ENCODE data around the gene BPIFB1.

DNA sequence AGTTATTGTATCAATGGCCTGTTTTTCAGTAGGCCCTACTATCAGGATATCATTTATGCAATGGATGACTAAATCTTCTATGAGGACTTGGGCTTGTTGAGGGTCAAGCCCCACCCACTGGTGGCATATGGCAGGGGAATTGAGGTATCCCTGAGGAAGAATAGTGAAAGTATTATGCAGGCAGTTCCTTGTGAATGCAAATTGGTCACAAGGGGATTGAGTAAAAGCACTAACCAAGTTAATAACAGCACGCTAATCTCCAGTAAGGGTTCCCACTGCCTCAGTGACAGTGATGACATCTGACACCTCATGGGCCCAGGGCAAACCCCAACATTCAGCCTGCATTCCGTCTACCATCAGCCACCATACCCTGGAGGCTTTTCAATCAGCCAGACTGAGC lies 32.3 kb upstream of the BPIFB1 start:
- TF ChIP-seq BHLHE40 (IDR thresholded peaks at IDR 0.05; ENCODE audit: borderline replicate concordance) (no peak), ELF4 (IDR thresholded peaks at IDR 0.05) (no peak), FOXK2 (IDR thresholded peaks at IDR 0.05) (no peak), ZNF384 (IDR thresholded peaks at IDR 0.05) (no peak), SP1 (IDR thresholded peaks at IDR 0.05) (no peak), FOXA1 (IDR thresholded peaks at IDR 0.05) (no peak), NFRKB (IDR thresholded peaks at IDR 0.05) (no peak), CTBP1 (IDR thresholded peaks at IDR 0.05; ENCODE audit: borderline replicate concordance) (no peak), FOXM1 (IDR thresholded peaks at IDR 0.05; ENCODE audit: borderline replicate concordance) (no peak), HDGF (IDR thresholded peaks at IDR 0.05; ENCODE audit: borderline replicate concordance) (no peak), SUZ12 (IDR thresholded peaks at IDR 0.05) (no peak), L3MBTL2 (conservative IDR thresholded peaks at IDR 0.05) (no peak), LEF1 (IDR thresholded peaks at IDR 0.05; ENCODE audit: borderline replicate concordance) (no peak)
- TF ChIP-seq, protein P1, sequence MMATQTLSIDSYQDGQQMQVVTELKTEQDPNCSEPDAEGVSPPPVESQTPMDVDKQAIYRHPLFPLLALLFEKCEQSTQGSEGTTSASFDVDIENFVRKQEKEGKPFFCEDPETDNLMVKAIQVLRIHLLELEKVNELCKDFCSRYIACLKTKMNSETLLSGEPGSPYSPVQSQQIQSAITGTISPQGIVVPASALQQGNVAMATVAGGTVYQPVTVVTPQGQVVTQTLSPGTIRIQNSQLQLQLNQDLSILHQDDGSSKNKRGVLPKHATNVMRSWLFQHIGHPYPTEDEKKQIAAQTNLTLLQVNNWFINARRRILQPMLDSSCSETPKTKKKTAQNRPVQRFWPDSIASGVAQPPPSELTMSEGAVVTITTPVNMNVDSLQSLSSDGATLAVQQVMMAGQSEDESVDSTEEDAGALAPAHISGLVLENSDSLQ (IDR thresholded peaks at IDR 0.05) = no peak

All from HEK293T (cell line).